BLaER1 (cell line): ENCODE measurements around the gene TMC1.
"Not testable (repeated sequence)": the region's sequence is repeated elsewhere in the genome, so short reads cannot be mapped to it uniquely, and the experiment has no call there.

Experiments used
- H3K27ac ChIP-seq: shearing (Covaris generic); formaldehyde crosslinking; 2 replicates; pipeline ENCODE4 v1.8.1; 2022
- H3K27me3 ChIP-seq: shearing (Covaris generic); formaldehyde crosslinking; 2 replicates; pipeline ENCODE4 v1.8.1; 2022
- H3K36me3 ChIP-seq: shearing (Covaris generic); formaldehyde crosslinking; 2 replicates; pipeline ENCODE4 v1.8.1; 2022
- H3K4me1 ChIP-seq: shearing (Covaris generic); formaldehyde crosslinking; 2 replicates; pipeline ENCODE4 v1.8.1; 2022
- H3K4me2 ChIP-seq: shearing (Covaris generic); formaldehyde crosslinking; 2 replicates; pipeline ENCODE4 v1.8.1; 2022
- H3K4me3 ChIP-seq: shearing (Covaris generic); formaldehyde crosslinking; 2 replicates; pipeline ENCODE4 v1.8.1; 2022
- H3K9ac ChIP-seq: shearing (Covaris generic); formaldehyde crosslinking; 2 replicates; pipeline ENCODE4 v1.8.1; 2022
- H3K9me3 ChIP-seq: shearing (Covaris generic); formaldehyde crosslinking; 2 replicates; pipeline ENCODE4 v1.8.1; 2022
- H4K20me1 ChIP-seq: shearing (Covaris generic); formaldehyde crosslinking; 2 replicates; pipeline ENCODE4 v1.8.1; 2022
- Cebpa-rat ChIP-seq: shearing (Covaris generic); IDR thresholded peaks from 2 replicates; pipeline ENCODE4 v1.8.1; 2022

TMC1 gene

GRCh38 chr9:72855321-72855720 is 333.9 kb downstream of the TMC1 start:
- no peak overlapping the region for H3K4me2 ChIP-seq
- no peaks in the 10 kb centered on the region for H3K4me1 ChIP-seq
- H3K27ac ChIP-seq: no peak overlapping the region
- no peaks in the 10 kb centered on the region for H3K27me3 ChIP-seq
- no peak for TF ChIP-seq Cebpa-rat
- no peak overlapping the region for H3K9ac ChIP-seq
- H4K20me1 ChIP-seq: no peaks in the 10 kb centered on the region
- peaks cover 3% of the 10 kb centered on the region; the same call in 1 of the 2 replicates for H3K9me3 ChIP-seq
- no peak overlapping the region for H3K4me3 ChIP-seq
- no peaks in the 10 kb centered on the region for H3K36me3 ChIP-seq

- Histone ChIP-seq H3K27me3 (no peaks in the 10 kb centered on the region), H3K36me3 (no peaks in the 10 kb centered on the region), H3K4me1 (no peaks in the 10 kb centered on the region), H3K4me3 (no peak overlapping the region), H3K4me2 (no peak overlapping the region), H4K20me1 (no peaks in the 10 kb centered on the region), H3K9me3 (peaks cover under 1% of the 10 kb centered on the region; the same call in 1 of the 2 replicates), H3K27ac (no peak overlapping the region), H3K9ac (no peak overlapping the region)
- TF ChIP-seq Cebpa-rat: no peak
Observed at GRCh38 chr9:72855890-72856523, 334.6 kb downstream of the TMC1 start.

GRCh38 chr9:72856972-72857623 is 335.7 kb downstream of the TMC1 start:
- Histone ChIP-seq H3K4me2 (no peak overlapping the region), H3K4me1 (no peaks in the 10 kb centered on the region), H4K20me1 (no peaks in the 10 kb centered on the region), H3K9me3 (no peaks in the 10 kb centered on the region), H3K27me3 (no peaks in the 10 kb centered on the region), H3K9ac (no peak overlapping the region), H3K27ac (no peak overlapping the region), H3K4me3 (no peak overlapping the region), H3K36me3 (no peaks in the 10 kb centered on the region)
- no peak for TF ChIP-seq Cebpa-rat

- TF ChIP-seq Cebpa-rat: no peak
- H4K20me1 ChIP-seq: no peaks in the 10 kb centered on the region
- H3K4me1 ChIP-seq: no peaks in the 10 kb centered on the region
- H3K9ac ChIP-seq: no peak overlapping the region
- H3K4me3 ChIP-seq: no peak overlapping the region
- no peak overlapping the region for H3K4me2 ChIP-seq
- no peaks in the 10 kb centered on the region for H3K9me3 ChIP-seq
- H3K27ac ChIP-seq: no peak overlapping the region
- no peaks in the 10 kb centered on the region for H3K36me3 ChIP-seq
- no peaks in the 10 kb centered on the region for H3K27me3 ChIP-seq
Observed at GRCh38 chr9:72857624-72857996, 336.2 kb downstream of the TMC1 start.

- Histone ChIP-seq H3K9ac (no peak overlapping the region), H4K20me1 (no peaks in the 10 kb centered on the region), H3K27me3 (no peaks in the 10 kb centered on the region), H3K4me2 (no peak overlapping the region), H3K9me3 (no peaks in the 10 kb centered on the region), H3K4me1 (no peaks in the 10 kb centered on the region), H3K27ac (no peak overlapping the region), H3K36me3 (no peaks in the 10 kb centered on the region), H3K4me3 (no peak overlapping the region)
- no peak for TF ChIP-seq Cebpa-rat
Observed at GRCh38 chr9:72858089-72858912, 336.9 kb downstream of the TMC1 start.

- not testable (repeated sequence) for H3K4me1 ChIP-seq, H3K4me2 ChIP-seq, H3K36me3 ChIP-seq, H3K4me3 ChIP-seq, H3K27ac ChIP-seq, H3K9ac ChIP-seq, H3K27me3 ChIP-seq, H3K9me3 ChIP-seq, H4K20me1 ChIP-seq
Observed at GRCh38 chr9:72862788-72863187, 341.4 kb downstream of the TMC1 start.

GRCh38 chr9:72863456-72864094 is 342.2 kb downstream of the TMC1 start:
- H4K20me1 ChIP-seq: no peaks in the 10 kb centered on the region
- H3K36me3 ChIP-seq: no peaks in the 10 kb centered on the region
- no peak overlapping the region for H3K4me3 ChIP-seq
- H3K27me3 ChIP-seq: no peaks in the 10 kb centered on the region
- no peaks in the 10 kb centered on the region for H3K4me1 ChIP-seq
- H3K27ac ChIP-seq: no peak overlapping the region
- H3K4me2 ChIP-seq: no peak overlapping the region
- no peak overlapping the region for H3K9ac ChIP-seq
- peaks cover 5% of the 10 kb centered on the region; the same call in 1 of the 2 replicates for H3K9me3 ChIP-seq
- TF ChIP-seq Cebpa-rat: no peak

- TF ChIP-seq Cebpa-rat: no peak
- no peaks in the 10 kb centered on the region for H3K4me1 ChIP-seq
- no peak overlapping the region for H3K27ac ChIP-seq
- H3K36me3 ChIP-seq: no peaks in the 10 kb centered on the region
- no peaks in the 10 kb centered on the region for H3K27me3 ChIP-seq
- H3K9me3 ChIP-seq: peaks cover 5% of the 10 kb centered on the region; the same call in 1 of the 2 replicates
- no peak overlapping the region for H3K4me2 ChIP-seq
- H3K9ac ChIP-seq: no peak overlapping the region
- H3K4me3 ChIP-seq: no peak overlapping the region
- no peaks in the 10 kb centered on the region for H4K20me1 ChIP-seq
Observed at GRCh38 chr9:72864327-72864726, 342.9 kb downstream of the TMC1 start.

- H3K9ac ChIP-seq: no peak overlapping the region
- H4K20me1 ChIP-seq: no peaks in the 10 kb centered on the region
- H3K4me2 ChIP-seq: no peak overlapping the region
- no peaks in the 10 kb centered on the region for H3K4me1 ChIP-seq
- no peak overlapping the region for H3K4me3 ChIP-seq
- TF ChIP-seq Cebpa-rat: no peak
- H3K9me3 ChIP-seq: peaks cover 5% of the 10 kb centered on the region; the same call in 1 of the 2 replicates
- H3K36me3 ChIP-seq: no peaks in the 10 kb centered on the region
- no peaks in the 10 kb centered on the region for H3K27me3 ChIP-seq
- H3K27ac ChIP-seq: no peak overlapping the region
Observed at GRCh38 chr9:72871685-72872084, 350.3 kb downstream of the TMC1 start.

- no peaks in the 10 kb centered on the region for H3K36me3 ChIP-seq
- no peak overlapping the region for H3K4me2 ChIP-seq
- TF ChIP-seq Cebpa-rat: no peak
- H3K9ac ChIP-seq: no peak overlapping the region
- no peaks in the 10 kb centered on the region for H3K4me1 ChIP-seq
- H3K4me3 ChIP-seq: no peak overlapping the region
- H4K20me1 ChIP-seq: no peaks in the 10 kb centered on the region
- H3K9me3 ChIP-seq: 0 out of 2 replicates have a peak, but pooled peaks cover 2% of the 10 kb centered on the region
- no peak overlapping the region for H3K27ac ChIP-seq
- no peaks in the 10 kb centered on the region for H3K27me3 ChIP-seq
Observed at GRCh38 chr9:72872718-72873117, 351.3 kb downstream of the TMC1 start.
